HepG2 (cell line): ENCODE data around the gene FBN2. TPM values are rescaled to one million over a fixed set of nuclear protein-coding genes. Genes with fewer than 3 reads are reported as not detected.

Experiments used
- ATAC-seq: fragments of 200-7000 bp; cut with Tn5 transposase; 3 replicates; pipeline ENCODE4 v1.9.1; 2020; ENCODE audit warnings: mild to moderate bottlenecking, moderate library complexity
- BruUV-seq: library from RNA; stranded (reverse); fragments of 400-500 nt; replicated peaks from 2 replicates; lab custom pipeline; 2021; lab: Mats Ljungman, UMichigan
- CTCF ChIA-PET: fragments of 300-600 bp; formaldehyde crosslinking; extraction: SDS; loops from one replicate; lab custom pipeline; 2021; ENCODE audit warnings: low total read pairs, inconsistent platforms, low intra/inter-chr PET ratio; lab: Yijun Ruan, JAX
- POLR2A ChIA-PET: fragments of 350-600 bp; sonication (Branson Sonifier 250); formaldehyde crosslinking; loops from one replicate; lab custom pipeline; 2020; ENCODE audit warnings: antibody characterized with exemption, inconsistent platforms; lab: Yijun Ruan, JAX
- DNase-seq: peaks from one replicate; pipeline ENCODE4 v3.0.0-alpha.2; 2015; ENCODE audit warnings: low spot score
- FAIRE-seq: peaks from 3 replicates; lab custom pipeline; 2011; peaks lifted over from hg19 to GRCh38; lab: Jason Lieb, UNC
- H2AFZ ChIP-seq: one replicate; pipeline ENCODE4 v1.6.1; 2011; ENCODE audit warnings: low read length, inconsistent platforms
- H3K27ac ChIP-seq: fragments of 300-600 bp; 3 replicates; pipeline ENCODE4 v1.8.0; 2011; ENCODE audit warnings: mixed run types, mild to moderate bottlenecking, mixed read lengths, low read length, inconsistent platforms; ENCODE audit not compliant: insufficient read depth; ENCODE audit errors: extremely low read length
- H3K27me3 ChIP-seq, 2 experiments: fragments of 200-600 bp in 1 of 2; 2 replicates in 1 of 2; 3 replicates in 1 of 2; pipeline versions ENCODE4 v1.6.0 to v1.8.0; 2011; ENCODE audit warnings: low read length in 2 of 2, mild to moderate bottlenecking in 2 of 2, moderate library complexity in 2 of 2, inconsistent platforms in 1 of 2; ENCODE audit not compliant: insufficient read depth in 2 of 2, control insufficient read depth in 1 of 2
- H3K36me3 ChIP-seq, 2 experiments: fragments of 200-600 bp in 1 of 2; replicated peaks in 1 of 2; 2 replicates in 1 of 2; 3 replicates in 1 of 2; pipeline versions ENCODE4 v1.5.1 to v1.8.0; 2011; ENCODE audit warnings: low read length in 2 of 2, inconsistent platforms in 1 of 2; ENCODE audit not compliant: insufficient read depth in 2 of 2, control insufficient read depth in 1 of 2
- H3K4me1 ChIP-seq: 2 replicates; pipeline ENCODE4 v1.5.1; 2012; ENCODE audit warnings: low read length, inconsistent platforms; ENCODE audit not compliant: insufficient read depth
- H3K4me2 ChIP-seq: 2 replicates; pipeline ENCODE4 v1.6.0; 2011; ENCODE audit warnings: low read depth, low read length, inconsistent platforms
- H3K4me3 ChIP-seq, 3 experiments: fragments of 200-600 bp in 1 of 3; sonication (generic), shearing (Covaris generic) in 1 of 3; replicated peaks in 1 of 3; 2 replicates each; pipeline ENCODE4 v1.5.1; 2011 to 2016; ENCODE audit warnings: low read length in 3 of 3, inconsistent platforms in 2 of 3, low read depth in 2 of 3, mild to moderate bottlenecking in 2 of 3, control low read depth in 1 of 3, mixed read lengths in 1 of 3; ENCODE audit not compliant: insufficient read depth in 1 of 3
- H3K79me2 ChIP-seq: one replicate; pipeline ENCODE4 v1.6.1; 2011; ENCODE audit warnings: low read length, inconsistent platforms; ENCODE audit not compliant: insufficient read depth
- H3K9ac ChIP-seq: 2 replicates; pipeline ENCODE4 v1.6.0; 2011; ENCODE audit warnings: mild to moderate bottlenecking, low read depth, low read length, inconsistent platforms; ENCODE audit not compliant: insufficient read depth
- H3K9me3 ChIP-seq: 2 replicates; pipeline ENCODE4 v1.5.1; 2012; ENCODE audit warnings: mild to moderate bottlenecking, low read length
- H4K20me1 ChIP-seq: 2 replicates; pipeline ENCODE4 v1.6.0; 2011; ENCODE audit warnings: inconsistent platforms, mild to moderate bottlenecking, low read length, moderate library complexity; ENCODE audit not compliant: insufficient read depth
- HDAC1 ChIP-seq: sonication (generic); formaldehyde crosslinking; IDR thresholded peaks from 2 replicates; pipeline ENCODE4 v1.5.1; 2020; ENCODE audit warnings: mild to moderate bottlenecking, missing genetic modification reagents
- MYPOP ChIP-seq: sonication (generic); formaldehyde crosslinking; IDR thresholded peaks from 2 replicates; pipeline ENCODE4 v1.8.1; 2023; ENCODE audit warnings: mild to moderate bottlenecking, moderate library complexity, missing genetic modification reagents
- NR0B2 ChIP-seq: sonication (generic); formaldehyde crosslinking; IDR thresholded peaks from 2 replicates; pipeline ENCODE4 v1.4.0; 2020; ENCODE audit warnings: mild to moderate bottlenecking, missing genetic modification reagents
- STAG1 ChIP-seq: sonication (generic); formaldehyde crosslinking; IDR thresholded peaks from 2 replicates; pipeline ENCODE4 v1.4.0; 2020; ENCODE audit warnings: missing genetic modification reagents
- THYN1 ChIP-seq: sonication (generic); formaldehyde crosslinking; IDR thresholded peaks from 2 replicates; pipeline ENCODE4 v1.8.1; 2023; ENCODE audit warnings: low read depth, mild to moderate bottlenecking, moderate library complexity, missing genetic modification reagents, borderline replicate concordance
- ZNF550 ChIP-seq: sonication (generic); formaldehyde crosslinking; IDR thresholded peaks from 2 replicates; pipeline ENCODE4 v1.4.0; 2020; ENCODE audit warnings: mild to moderate bottlenecking, missing genetic modification reagents, borderline replicate concordance
- ZNF567 ChIP-seq: sonication (generic); formaldehyde crosslinking; IDR thresholded peaks from 2 replicates; pipeline ENCODE4 v1.8.1; 2023; ENCODE audit warnings: mild to moderate bottlenecking, missing genetic modification reagents, borderline replicate concordance
- ZNF569 ChIP-seq: sonication (generic); formaldehyde crosslinking; IDR thresholded peaks from 2 replicates; pipeline ENCODE4 v1.5.0; 2020; ENCODE audit warnings: mild to moderate bottlenecking, missing genetic modification reagents, moderate library complexity, borderline replicate concordance
- ZSCAN20 ChIP-seq: sonication (generic); formaldehyde crosslinking; IDR thresholded peaks from 2 replicates; pipeline ENCODE4 v1.4.0; 2020; ENCODE audit warnings: missing genetic modification reagents, mild to moderate bottlenecking, borderline replicate concordance
- WGBS: methylation state at CpG from one replicate; pipeline ENCODE4 v1.1.6; 2017; ENCODE audit warnings: low lambda C conversion rate; 5-methylcytosine and 5-hydroxymethylcytosine counted together
- in situ Hi-C: cut with HindIII; loops from 2 replicates; pipeline ENCODE4 v1.10.0; 2017; ENCODE audit warnings: low pct_unique_long_range_greater_than_20kb; ENCODE audit not compliant: extremely low pct_ligation_motif_present
- intact Hi-C: fragments of 100-400 bp; cut with micrococcal nuclease; formaldehyde crosslinking; loops from one replicate; pipeline ENCODE4 v1.10.0; 2022; ENCODE audit not compliant: unreplicated experiment
- polyA plus RNA-seq, 8 experiments: library from polyadenylated mRNA; depleted of rRNA in 3 of 8; stranded (reverse) in 7 of 8; unstranded in 1 of 8; fragments of >200 nt; fragmentation: Illumina TruSeq in 4 of 8; extraction: Trizol in 4 of 8; gene quantifications; 2 replicates each; pipeline versions ENCODE4 v1.2.1 to v1.2.3, GENCODE V29; 2011 to 2016; ENCODE audit warnings: low read depth in 4 of 8, missing spikeins in 1 of 8, mixed read lengths in 1 of 8; ENCODE audit not compliant: insufficient read depth in 1 of 8
- total RNA-seq, 5 experiments: library from RNA; depleted of rRNA; stranded (reverse); fragments of >200 nt; fragmentation: Illumina TruSeq; extraction: Trizol; gene quantifications; 2 replicates each; pipeline ENCODE4 v1.2.3, GENCODE V29; 2016; ENCODE audit warnings: low read depth in 1 of 5

The FBN2 gene
- total and polyA plus RNA-seq, 2 of the 13 experiments (the other 11 are each of a cell fraction or from before 2014, with no cell fraction given): not detected

GRCh38 chr5:128436749-128437188, 101.3 kb downstream of the FBN2 start:
- no peak overlapping the region for H3K4me2 ChIP-seq
- H3K4me3 ChIP-seq: no peak overlapping the region
- ChIA-PET POLR2A (no interaction called here), CTCF (no interaction called here)
- H3K79me2 ChIP-seq: no peaks in the 10 kb centered on the region
- BruUV-seq: no TSS peak
- intact Hi-C loops (no loop called here), in situ Hi-C loops (no loop called here)
- WGBS: 17% methylated on average over 4 of the region's 4 CpGs
- no peak overlapping the region for H3K9ac ChIP-seq
- no peaks in the 10 kb centered on the region for H3K9me3 ChIP-seq
- TF ChIP-seq ZSCAN20 (CRISPR knock-in tag) (no peak), HDAC1 (no peak), ZNF550 (CRISPR knock-in tag) (no peak), ZNF569 (no peak), THYN1 (no peak), NR0B2 (CRISPR knock-in tag) (no peak), MYPOP (CRISPR knock-in tag) (no peak), ZNF567 (no peak), STAG1 (CRISPR knock-in tag) (no peak)
- H3K27ac ChIP-seq: no peak overlapping the region
- no peaks in the 10 kb centered on the region for H3K27me3 ChIP-seq
- peak; percentile 9 for DNase-seq
- H4K20me1 ChIP-seq: no peaks in the 10 kb centered on the region
- H2AFZ ChIP-seq: no peak overlapping the region
- no peak for ATAC-seq
- no peaks in the 10 kb centered on the region for H3K4me1 ChIP-seq
- H3K36me3 ChIP-seq: no peaks in the 10 kb centered on the region
- no peak for FAIRE-seq
